ENCODE measurements around the gene NR6A1. TPM values are rescaled to one million over a fixed set of nuclear protein-coding genes. Genes with fewer than 3 reads are reported as not detected.

NR6A1 gene
- total RNA-seq, 2 experiments from 2014 or later: 17.5 to 23.0 TPM

DNA sequence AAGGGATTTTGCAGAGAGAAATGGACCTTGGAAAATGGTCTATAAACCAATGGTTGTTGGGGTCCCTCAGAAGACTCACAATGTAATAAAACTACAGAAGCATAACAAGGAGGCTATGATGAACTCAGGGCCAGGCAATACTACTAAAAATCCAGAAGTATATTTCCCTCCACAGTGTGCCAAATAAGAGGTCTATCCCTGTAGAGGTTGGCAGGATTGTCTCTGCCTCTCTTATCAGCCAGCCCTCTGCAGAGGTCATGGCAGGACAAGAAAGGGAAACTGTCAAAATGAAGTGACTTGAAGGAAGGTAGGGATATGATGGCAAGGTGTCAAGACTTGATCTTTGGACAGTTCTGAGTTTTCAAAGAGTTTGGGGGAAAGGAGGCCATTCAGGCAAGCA, 148.2 kb downstream of the NR6A1 start:
- no peaks in the 10 kb centered on the region for H3K36me3 ChIP-seq (ENCODE audit: insufficient read depth, low read length)
- H3K9me3 ChIP-seq (ENCODE audit: low read length): no peaks in the 10 kb centered on the region
- no peak overlapping the region for H2AFZ ChIP-seq (ENCODE audit: low read length)
- H4K20me1 ChIP-seq (ENCODE audit: insufficient read depth, low read length): no peaks in the 10 kb centered on the region
- H3K27ac ChIP-seq (ENCODE audit: low read depth, low read length, poor library complexity, severe bottlenecking): no peak overlapping the region
- no peaks in the 10 kb centered on the region for H3K4me1 ChIP-seq (ENCODE audit: insufficient read depth, low read length, poor library complexity, severe bottlenecking)
- BruUV-seq (replicated peaks): no TSS peak
- intact Hi-C loops (cut with micrococcal nuclease; ENCODE audit: unreplicated experiment): no loop called here
- no peak overlapping the region for H3K4me3 ChIP-seq (ENCODE audit: low read depth, low read length, poor library complexity, severe bottlenecking)
- POLR2A ChIA-PET: interaction anchor here (0.5 kb wide), 1 partner anchor 1436 kb away, joined by 3 read pairs; no protein-coding TSS in a partner anchor
- DNase-seq (ENCODE audit: low spot score): no peak
- H3K4me2 ChIP-seq (ENCODE audit: low read length): no peak overlapping the region
- H3K79me2 ChIP-seq (ENCODE audit: insufficient read depth, low read depth, low read length): no peaks in the 10 kb centered on the region
- no peaks in the 10 kb centered on the region for H3K9me2 ChIP-seq (ENCODE audit: insufficient read depth, low read length)
- no peak for TF ChIP-seq EZH2phosphoT487 (IDR thresholded peaks at IDR 0.05; ENCODE audit: borderline replicate concordance, low read depth, low read length)
- TF ChIP-seq, protein P1, sequence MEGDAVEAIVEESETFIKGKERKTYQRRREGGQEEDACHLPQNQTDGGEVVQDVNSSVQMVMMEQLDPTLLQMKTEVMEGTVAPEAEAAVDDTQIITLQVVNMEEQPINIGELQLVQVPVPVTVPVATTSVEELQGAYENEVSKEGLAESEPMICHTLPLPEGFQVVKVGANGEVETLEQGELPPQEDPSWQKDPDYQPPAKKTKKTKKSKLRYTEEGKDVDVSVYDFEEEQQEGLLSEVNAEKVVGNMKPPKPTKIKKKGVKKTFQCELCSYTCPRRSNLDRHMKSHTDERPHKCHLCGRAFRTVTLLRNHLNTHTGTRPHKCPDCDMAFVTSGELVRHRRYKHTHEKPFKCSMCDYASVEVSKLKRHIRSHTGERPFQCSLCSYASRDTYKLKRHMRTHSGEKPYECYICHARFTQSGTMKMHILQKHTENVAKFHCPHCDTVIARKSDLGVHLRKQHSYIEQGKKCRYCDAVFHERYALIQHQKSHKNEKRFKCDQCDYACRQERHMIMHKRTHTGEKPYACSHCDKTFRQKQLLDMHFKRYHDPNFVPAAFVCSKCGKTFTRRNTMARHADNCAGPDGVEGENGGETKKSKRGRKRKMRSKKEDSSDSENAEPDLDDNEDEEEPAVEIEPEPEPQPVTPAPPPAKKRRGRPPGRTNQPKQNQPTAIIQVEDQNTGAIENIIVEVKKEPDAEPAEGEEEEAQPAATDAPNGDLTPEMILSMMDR (conservative IDR thresholded peaks at IDR 0.05; ENCODE audit: low read length): no peak
- CTCF ChIA-PET (ENCODE audit: unreplicated experiment): no interaction called here

DNA sequence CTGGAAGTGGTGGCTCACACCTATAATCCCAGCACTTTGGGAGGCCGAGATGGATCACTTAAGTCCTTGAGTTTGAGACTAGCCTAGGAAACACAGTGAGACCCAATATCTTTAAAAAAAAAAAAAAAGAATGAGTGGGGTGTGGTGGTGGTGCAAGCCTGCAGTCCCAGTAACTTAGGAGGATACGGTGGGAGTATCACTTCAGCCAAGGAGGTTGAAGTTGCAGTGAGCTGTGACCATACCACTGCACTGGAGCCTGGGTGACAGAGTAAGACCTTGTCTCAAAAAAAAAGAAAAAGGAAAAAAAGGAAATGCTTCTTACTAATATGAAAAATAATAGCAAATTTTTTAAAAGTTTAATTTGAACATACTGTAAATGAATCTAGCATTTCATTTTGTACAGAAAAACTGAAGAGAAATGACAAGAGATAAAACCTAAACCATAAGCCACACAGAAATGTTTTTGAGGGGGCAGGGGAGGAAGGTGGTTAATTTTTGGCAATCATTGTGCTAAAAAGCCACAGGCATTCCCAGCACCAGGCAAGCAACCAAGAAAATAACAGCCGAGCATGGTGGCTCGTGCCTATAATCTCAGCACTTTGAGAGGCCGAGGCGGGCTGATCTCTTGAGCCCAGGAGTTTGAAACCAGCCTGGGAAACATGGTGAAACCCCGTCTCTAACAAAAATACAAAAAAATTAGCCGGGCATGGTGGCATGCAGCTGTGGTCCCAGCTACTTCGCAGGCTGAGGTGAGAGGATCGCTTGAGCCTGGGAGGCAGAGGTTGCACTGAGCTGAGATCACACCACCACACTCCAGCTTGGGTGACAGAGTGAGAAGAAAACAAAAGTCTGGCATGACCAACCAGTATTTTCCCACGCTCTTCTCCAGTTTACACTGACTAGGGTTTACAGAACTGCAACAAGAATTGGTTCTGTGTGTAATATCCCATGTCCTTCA, 149.5 kb downstream of the NR6A1 start:
- H3K4me1 ChIP-seq (ENCODE audit: insufficient read depth, low read length, poor library complexity, severe bottlenecking): no peaks in the 10 kb centered on the region
- DNase-seq (ENCODE audit: low spot score): no peak
- H3K9me3 ChIP-seq (ENCODE audit: low read length): no peaks in the 10 kb centered on the region
- intact Hi-C loops (cut with micrococcal nuclease; ENCODE audit: unreplicated experiment): no loop called here
- H3K36me3 ChIP-seq (ENCODE audit: insufficient read depth, low read length): no peaks in the 10 kb centered on the region
- no peak overlapping the region for H3K27ac ChIP-seq (ENCODE audit: low read depth, low read length, poor library complexity, severe bottlenecking)
- no peaks in the 10 kb centered on the region for H3K79me2 ChIP-seq (ENCODE audit: insufficient read depth, low read depth, low read length)
- H4K20me1 ChIP-seq (ENCODE audit: insufficient read depth, low read length): peaks cover 7% of the 10 kb centered on the region; the same call in 1 of the 2 replicates
- ChIA-PET CTCF (ENCODE audit: unreplicated experiment) (no interaction called here), POLR2A (interaction anchor here (0.7 kb wide), 2 partner anchors 15 to 34 kb away, joined by 3 read pairs; no protein-coding TSS in a partner anchor)
- no peak overlapping the region for H3K4me2 ChIP-seq (ENCODE audit: low read length)
- BruUV-seq (replicated peaks): no TSS peak
- no peak overlapping the region for H3K4me3 ChIP-seq (ENCODE audit: low read depth, low read length, poor library complexity, severe bottlenecking)
- TF ChIP-seq EZH2phosphoT487 (IDR thresholded peaks at IDR 0.05; ENCODE audit: borderline replicate concordance, low read depth, low read length): no peak
- TF ChIP-seq, protein P1 (conservative IDR thresholded peaks at IDR 0.05; ENCODE audit: low read length): no peak
- no peak overlapping the region for H2AFZ ChIP-seq (ENCODE audit: low read length)
- no peaks in the 10 kb centered on the region for H3K9me2 ChIP-seq (ENCODE audit: insufficient read depth, low read length)

DNA sequence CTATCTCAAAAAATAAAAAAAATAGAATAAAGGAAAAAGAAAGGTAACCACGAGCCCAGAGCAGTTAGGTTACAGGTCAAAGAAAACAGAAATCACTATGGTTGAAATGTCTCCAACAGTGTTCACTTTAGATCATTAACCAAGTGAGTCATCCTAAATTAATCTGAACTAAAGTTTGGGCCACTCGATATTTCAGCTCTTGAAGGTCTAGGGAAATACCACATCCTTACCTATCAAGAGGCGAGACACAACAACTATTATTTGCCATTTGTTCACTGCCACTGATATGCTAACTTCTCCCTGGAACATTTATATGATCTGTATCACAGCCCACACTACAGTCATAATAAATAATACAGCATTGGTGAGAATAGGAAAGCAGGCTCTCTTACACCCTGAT, 152.6 kb downstream of the NR6A1 start:
- H3K4me2 ChIP-seq (ENCODE audit: low read length): no peak overlapping the region
- H3K79me2 ChIP-seq (ENCODE audit: insufficient read depth, low read depth, low read length): no peaks in the 10 kb centered on the region
- no peaks in the 10 kb centered on the region for H3K9me2 ChIP-seq (ENCODE audit: insufficient read depth, low read length)
- peaks cover 7% of the 10 kb centered on the region; the same call in 1 of the 2 replicates for H4K20me1 ChIP-seq (ENCODE audit: insufficient read depth, low read length)
- no TSS peak for BruUV-seq (replicated peaks)
- no peaks in the 10 kb centered on the region for H3K9me3 ChIP-seq (ENCODE audit: low read length)
- no peak overlapping the region for H3K4me3 ChIP-seq (ENCODE audit: low read depth, low read length, poor library complexity, severe bottlenecking)
- DNase-seq (ENCODE audit: low spot score): no peak
- intact Hi-C loops (cut with micrococcal nuclease; ENCODE audit: unreplicated experiment): loop anchor here (10.0 kb wide), 1 partner anchor 756 kb away; no protein-coding TSS in a partner anchor
- no peak overlapping the region for H3K27ac ChIP-seq (ENCODE audit: low read depth, low read length, poor library complexity, severe bottlenecking)
- H2AFZ ChIP-seq (ENCODE audit: low read length): no peak overlapping the region
- H3K36me3 ChIP-seq (ENCODE audit: insufficient read depth, low read length): no peaks in the 10 kb centered on the region
- H3K4me1 ChIP-seq (ENCODE audit: insufficient read depth, low read length, poor library complexity, severe bottlenecking): peaks cover 6% of the 10 kb centered on the region
- no peak for TF ChIP-seq EZH2phosphoT487 (IDR thresholded peaks at IDR 0.05; ENCODE audit: borderline replicate concordance, low read depth, low read length)
- TF ChIP-seq, protein P1 (conservative IDR thresholded peaks at IDR 0.05; ENCODE audit: low read length): no peak
- ChIA-PET CTCF (ENCODE audit: unreplicated experiment) (no interaction called here), POLR2A (interaction anchor here (0.6 to 1.2 kb wide), 2 partner anchors 22 to 134 kb away, joined by 3 to 6 read pairs; no protein-coding TSS in a partner anchor)
